ENCODE measurements around the gene DCDC2C.

DCDC2C gene

GRCh38 chr2:3747032-3747654 is 43.8 kb downstream of the DCDC2C start:
- no peak for DNase-seq

DNA sequence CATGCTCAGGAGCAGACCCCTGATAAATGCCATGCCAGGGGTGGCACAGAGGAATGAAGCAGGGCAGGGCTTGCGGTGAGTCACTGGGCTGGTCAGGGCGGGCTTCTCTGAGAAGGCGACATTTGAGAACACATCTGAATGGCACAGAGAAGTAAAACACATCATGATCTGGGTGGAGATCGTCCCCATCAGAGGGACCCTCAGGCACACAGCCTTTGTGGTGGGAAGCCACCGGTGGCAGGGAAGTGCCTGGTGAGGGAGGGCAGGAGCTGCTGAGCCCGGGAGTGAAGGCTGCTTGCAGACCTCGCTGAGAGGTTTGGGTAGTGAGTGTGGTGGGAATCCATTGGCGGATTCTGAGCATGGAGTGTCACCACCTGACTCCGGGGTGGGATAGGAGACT is 44.5 kb downstream of the DCDC2C start:
- no peak for DNase-seq

- no peak for DNase-seq
These were observed 45.8 kb downstream of the DCDC2C start for GRCh38 chr2:3749201-3749600.

- DNase-seq = no peak
These were observed 47.9 kb downstream of the DCDC2C start for GRCh38 chr2:3751251-3751650.

DNA sequence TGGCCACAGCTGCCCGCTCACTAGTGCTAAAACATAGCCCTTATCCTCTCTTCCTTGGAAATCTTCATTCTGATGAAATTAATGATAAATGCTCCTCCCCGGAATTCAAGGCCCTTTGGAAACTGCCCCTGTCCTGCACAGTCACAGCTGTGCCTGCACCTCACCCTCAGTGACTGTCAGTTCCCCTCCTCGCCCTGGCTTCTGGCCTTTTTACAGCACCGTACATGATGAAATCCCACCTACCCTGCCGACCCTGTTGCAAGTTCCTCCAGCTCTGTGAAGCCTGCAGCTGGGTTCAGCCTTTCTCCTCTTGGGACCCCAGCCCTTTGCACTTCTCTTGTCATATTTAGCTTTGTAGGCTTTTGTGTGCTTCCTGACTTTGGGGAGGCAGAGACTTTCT is 48.4 kb downstream of the DCDC2C start:
- DNase-seq = no peak

DNA sequence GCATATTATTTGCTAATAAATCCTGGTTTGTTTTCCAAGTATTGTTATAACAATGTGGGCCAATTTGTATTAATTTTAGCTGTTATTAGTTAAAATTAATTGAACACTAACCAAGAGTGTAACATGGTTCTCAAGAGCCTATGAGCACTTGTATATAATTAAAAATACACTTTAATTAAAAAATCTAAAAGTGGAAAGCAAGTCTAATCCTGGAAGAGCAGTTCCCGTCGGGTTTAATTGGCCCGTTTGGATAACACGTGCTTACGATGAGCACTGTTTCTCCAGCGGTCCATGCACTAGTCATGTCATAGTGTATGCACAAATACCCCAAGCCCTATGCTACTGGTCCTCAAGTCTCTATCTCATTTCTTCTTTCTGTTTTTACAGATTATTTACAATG is 49.0 kb downstream of the DCDC2C start:
- no peak for DNase-seq

DNA sequence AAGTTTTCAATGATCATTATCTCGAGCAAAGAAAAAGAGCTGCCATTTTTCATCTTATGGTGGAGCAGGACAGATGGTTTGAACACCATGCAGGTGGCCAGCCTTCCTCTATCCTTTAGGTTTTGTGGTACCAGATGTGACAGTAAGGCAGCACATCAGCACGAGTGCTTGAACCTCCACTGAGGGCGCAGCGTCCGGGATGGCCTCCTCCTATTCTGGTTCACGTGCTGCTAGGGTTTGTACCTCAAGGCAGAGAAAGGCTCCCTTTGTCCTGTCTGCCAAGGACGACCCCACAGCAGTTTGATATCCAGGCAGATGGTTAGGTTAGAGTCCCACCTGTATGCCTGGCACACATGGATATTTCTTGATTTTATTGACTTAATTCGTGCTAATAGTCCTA is 50.2 kb downstream of the DCDC2C start:
- DNase-seq = no peak

- no peak for DNase-seq
These were observed 50.9 kb downstream of the DCDC2C start for GRCh38 chr2:3754280-3754679.

DNA sequence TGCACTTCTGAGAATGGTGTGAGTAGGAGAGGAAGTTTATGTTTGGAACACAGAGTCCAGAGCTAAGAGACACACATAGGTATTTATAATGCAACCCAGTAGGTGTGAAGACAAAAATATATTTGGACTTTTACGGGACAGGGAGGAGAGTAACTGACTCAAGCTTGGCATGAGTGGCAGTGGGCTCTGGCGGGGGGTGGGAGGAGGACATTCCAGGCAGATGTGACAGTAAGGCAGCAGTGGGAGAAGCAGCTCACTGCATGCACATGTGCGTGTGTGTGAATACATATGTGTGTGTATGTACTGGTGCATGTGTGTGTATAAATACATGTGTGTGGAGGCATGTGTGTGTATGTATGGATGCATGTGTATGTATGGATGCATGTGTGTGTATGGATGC is 51.4 kb downstream of the DCDC2C start:
- no peak for DNase-seq

DNA sequence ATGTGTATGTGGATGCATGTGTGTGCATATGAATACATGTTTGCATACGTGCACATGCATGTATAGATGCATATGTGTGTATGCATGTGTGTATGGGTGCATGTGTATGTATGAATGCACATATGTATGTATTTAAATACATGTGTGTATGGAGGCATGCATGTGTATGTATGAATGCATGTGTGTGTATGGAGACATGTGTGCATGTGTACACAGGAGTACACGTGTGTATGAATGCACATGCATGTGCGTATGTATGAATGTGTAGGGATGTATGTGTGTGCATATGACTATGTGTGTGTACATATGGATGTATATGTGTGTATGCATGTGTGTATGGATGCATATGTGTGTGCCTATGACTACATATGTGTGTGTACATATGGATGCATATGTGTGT is 51.9 kb downstream of the DCDC2C start:
- DNase-seq = no peak

DNA sequence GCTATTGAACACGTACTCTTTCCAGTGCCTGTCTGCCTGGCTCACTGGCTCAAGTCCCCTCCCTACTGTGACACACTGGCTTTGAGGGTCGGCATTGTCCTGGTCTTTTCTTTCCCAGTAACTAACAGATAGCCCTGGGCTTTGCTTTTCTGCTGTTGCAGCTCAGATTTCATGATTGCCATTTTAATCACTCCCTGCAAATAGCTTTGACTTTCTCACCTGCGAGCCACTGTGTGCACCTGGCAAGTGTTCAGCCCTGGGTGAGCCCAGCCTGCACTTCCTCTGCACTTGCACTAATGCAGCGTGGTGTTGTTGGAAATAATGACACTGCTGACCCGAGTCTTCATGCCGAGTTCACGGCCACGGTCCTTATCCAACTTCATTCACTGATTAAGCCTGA is 52.9 kb downstream of the DCDC2C start:
- DNase-seq = no peak

- no peak for DNase-seq
These were observed 55.5 kb downstream of the DCDC2C start for GRCh38 chr2:3758906-3759305.

- no peak for DNase-seq
These were observed 56.0 kb downstream of the DCDC2C start for GRCh38 chr2:3759331-3759730.

GRCh38 chr2:3759761-3760160 is 56.4 kb downstream of the DCDC2C start:
- no peak for DNase-seq

DNA sequence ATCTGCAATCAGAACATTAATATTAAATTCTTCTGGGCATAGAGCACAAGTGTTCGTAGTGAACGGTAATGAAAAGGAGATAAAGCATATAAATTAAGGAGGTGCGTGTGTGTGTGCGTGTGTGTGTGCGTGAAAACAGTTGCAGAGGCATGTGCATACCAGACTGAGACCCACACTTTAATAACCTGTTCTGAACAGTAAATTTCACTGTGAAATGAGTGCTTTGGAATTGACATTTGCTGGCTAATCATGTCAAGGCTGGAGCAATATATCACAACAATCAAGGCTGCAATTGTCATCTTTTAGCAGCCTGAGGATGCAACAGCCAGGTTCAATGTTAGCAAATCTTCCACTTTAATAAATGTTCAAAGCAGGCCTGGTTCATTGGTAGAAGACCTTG is 57.9 kb downstream of the DCDC2C start:
- DNase-seq = no peak

GRCh38 chr2:3762771-3763447 is 59.5 kb downstream of the DCDC2C start:
- DNase-seq = no peak

- no peak for DNase-seq
These were observed 63.4 kb downstream of the DCDC2C start for GRCh38 chr2:3766824-3767223.

- no peak for DNase-seq
These were observed 65.8 kb downstream of the DCDC2C start for GRCh38 chr2:3768960-3769765.

GRCh38 chr2:3769766-3770165 is 66.4 kb downstream of the DCDC2C start:
- no peak for DNase-seq

DNA sequence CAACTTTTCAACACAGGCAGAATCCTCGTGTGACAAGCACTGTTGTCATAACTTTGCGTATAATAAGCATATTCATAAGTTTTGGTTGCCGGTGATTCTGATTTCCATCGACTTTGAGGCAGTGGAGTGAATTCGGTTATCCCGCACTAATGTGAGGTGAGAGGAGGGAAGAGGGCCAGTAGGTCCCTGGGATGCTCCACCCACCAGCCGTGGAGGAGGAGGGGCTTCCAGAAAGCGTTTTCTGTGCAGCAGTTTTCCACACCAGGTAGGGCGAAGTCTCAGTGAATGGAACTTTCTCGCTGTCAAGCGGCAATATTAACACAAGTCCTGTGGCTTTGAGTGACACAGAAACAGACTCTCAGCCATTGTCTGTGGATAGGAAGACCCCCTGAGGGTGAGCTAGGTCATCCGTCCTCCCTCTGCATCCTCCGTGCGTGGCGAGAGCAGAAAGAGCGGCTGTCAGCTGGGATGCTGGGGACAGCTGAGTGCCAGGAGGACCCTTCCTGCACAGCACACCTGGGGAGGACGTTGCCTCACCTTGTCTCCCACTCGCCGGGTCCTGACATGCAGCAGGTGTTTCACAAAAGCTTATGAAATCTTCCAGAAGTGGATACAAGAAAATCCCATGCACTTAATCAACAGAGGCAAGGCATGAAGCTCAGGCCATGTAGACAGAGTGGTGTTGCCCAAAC is 67.5 kb downstream of the DCDC2C start:
- no peak for DNase-seq

DNA sequence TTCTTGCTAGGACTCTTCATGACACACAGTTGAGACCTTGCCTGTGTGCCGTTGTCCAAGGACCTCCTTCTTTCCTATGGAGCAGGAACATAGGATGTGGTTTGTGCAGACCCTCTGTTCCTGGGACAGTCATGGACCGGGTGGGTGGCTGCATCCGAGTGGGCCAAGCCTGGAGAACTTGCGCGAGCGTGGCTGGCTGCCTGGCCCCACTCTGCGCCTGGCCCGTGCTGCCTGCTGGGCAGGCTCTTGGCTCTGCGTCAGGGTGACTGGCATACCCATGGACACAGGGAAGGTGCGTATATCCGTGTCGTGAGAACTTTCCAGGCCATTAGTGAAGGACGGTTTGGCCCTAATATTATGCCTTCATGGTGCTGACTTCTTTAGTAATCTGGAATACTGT is 68.2 kb downstream of the DCDC2C start:
- DNase-seq = no peak

GRCh38 chr2:3774336-3774735 is 71.0 kb downstream of the DCDC2C start:
- no peak for DNase-seq

DNA sequence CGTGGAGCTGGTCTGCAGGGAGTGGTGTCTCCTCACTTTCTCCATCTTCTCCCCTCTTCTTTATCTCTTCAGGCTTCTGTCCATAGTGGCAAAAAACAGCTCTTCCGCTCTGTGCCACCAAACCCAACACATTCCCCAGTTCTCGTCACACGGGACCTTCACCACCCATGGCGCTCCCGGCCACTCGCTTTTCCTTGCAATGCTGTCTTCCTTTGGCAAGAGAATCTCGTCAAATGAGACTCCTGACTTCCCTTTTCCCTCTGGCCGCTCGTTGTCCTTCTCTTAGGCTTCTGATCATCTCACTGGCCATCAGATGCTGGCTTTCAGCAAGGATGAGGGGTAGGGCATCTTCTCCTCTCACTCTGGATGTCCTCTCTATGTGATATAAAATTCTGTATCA is 72.9 kb downstream of the DCDC2C start:
- no peak for DNase-seq

DNA sequence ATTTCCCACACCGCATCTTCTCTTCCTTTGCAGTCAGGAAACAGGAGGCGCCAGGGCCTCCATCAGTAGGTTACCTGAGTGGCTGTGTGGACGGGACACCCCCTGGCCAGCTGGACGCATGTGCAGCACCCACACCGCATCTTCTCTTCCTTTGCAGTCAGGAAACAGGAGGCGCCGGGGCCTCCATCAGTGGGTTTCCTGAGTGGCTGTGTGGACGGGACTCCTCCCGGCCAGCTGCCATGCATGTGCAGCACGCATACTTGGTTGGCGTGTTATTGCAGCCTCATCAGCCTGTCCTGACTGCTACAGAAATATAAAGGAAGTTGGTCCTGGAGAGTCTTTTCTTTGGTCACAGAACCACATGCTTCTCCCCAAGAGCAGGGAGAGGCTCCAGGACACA is 74.6 kb downstream of the DCDC2C start:
- DNase-seq = no peak
